ENCODE measurements around the gene ENPP6. TPM values are rescaled to one million over a fixed set of nuclear protein-coding genes. Genes with fewer than 3 reads are reported as not detected.

Gene ENPP6
- total and polyA plus RNA-seq, 2 of the 13 experiments (the other 11 are each of a cell fraction or from before 2014, with no cell fraction given): not detected

DNA sequence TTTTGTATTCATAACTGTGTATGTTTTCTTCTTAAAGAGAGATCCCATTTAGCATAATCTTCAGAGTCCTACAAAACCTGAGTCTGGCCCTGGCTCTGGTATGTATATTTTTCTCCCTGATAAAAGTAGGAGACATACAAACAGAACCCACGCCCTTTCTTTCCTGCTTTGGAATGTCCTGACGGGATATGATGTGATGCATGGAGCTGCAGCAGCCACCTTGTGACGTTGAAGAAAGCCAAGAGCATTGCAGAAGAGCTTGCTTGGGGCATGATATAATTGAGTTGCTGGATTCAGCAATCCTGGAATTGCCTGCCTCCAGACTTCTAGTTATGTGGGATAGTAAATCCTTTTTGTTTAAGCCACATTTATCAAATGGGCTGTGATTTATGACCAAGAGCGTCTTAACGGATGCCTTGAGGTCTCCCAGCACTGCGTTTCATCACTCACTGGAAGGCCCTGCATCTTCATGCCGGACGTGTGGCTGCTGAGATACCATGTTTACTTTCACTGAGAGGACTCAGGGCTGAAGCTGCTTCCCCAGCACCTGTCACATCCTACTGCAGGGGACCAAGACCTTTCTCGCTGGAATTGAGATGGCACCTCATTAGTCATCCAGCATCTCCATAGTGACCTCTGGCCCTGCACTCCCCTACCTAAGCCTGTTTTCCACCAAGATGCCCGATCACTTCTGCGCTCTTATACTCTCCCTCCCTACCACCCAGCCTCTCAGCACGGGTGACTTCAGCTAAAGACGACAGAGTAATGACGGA is 107.0 kb downstream of the ENPP6 start:
- no peaks in the 10 kb centered on the region for H3K36me3 ChIP-seq (replicated peaks in 1 of 2; ENCODE audit: control insufficient read depth in 1 of 2, insufficient read depth in 2 of 2, low read length in 2 of 2)
- BruUV-seq (replicated peaks): no TSS peak
- in situ Hi-C loops (cut with HindIII; ENCODE audit: extremely low pct_ligation_motif_present, low pct_unique_long_range_greater_than_20kb): no loop called here
- H3K27me3 ChIP-seq (ENCODE audit: control insufficient read depth in 1 of 2, insufficient read depth in 2 of 2, low read length in 2 of 2): no peaks in the 10 kb centered on the region
- POLR2A ChIA-PET: no interaction called here
- H4K20me1 ChIP-seq (ENCODE audit: insufficient read depth, low read length): no peaks in the 10 kb centered on the region
- no peak overlapping the region for H3K4me2 ChIP-seq (ENCODE audit: low read depth, low read length)
- no peaks in the 10 kb centered on the region for H3K79me2 ChIP-seq (ENCODE audit: insufficient read depth, low read length)
- H3K4me1 ChIP-seq (ENCODE audit: insufficient read depth, low read length): no peaks in the 10 kb centered on the region; the same call in 1 of the 2 replicates
- no peak overlapping the region for H3K9ac ChIP-seq (ENCODE audit: insufficient read depth, low read depth, low read length)
- TF ChIP-seq, protein P1, sequence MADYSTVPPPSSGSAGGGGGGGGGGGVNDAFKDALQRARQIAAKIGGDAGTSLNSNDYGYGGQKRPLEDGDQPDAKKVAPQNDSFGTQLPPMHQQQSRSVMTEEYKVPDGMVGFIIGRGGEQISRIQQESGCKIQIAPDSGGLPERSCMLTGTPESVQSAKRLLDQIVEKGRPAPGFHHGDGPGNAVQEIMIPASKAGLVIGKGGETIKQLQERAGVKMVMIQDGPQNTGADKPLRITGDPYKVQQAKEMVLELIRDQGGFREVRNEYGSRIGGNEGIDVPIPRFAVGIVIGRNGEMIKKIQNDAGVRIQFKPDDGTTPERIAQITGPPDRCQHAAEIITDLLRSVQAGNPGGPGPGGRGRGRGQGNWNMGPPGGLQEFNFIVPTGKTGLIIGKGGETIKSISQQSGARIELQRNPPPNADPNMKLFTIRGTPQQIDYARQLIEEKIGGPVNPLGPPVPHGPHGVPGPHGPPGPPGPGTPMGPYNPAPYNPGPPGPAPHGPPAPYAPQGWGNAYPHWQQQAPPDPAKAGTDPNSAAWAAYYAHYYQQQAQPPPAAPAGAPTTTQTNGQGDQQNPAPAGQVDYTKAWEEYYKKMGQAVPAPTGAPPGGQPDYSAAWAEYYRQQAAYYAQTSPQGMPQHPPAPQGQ (CRISPR knock-in tag; IDR thresholded peaks at IDR 0.05; ENCODE audit: borderline replicate concordance): no peak
- TF ChIP-seq ZNF264 (CRISPR knock-in tag; IDR thresholded peaks at IDR 0.05) (no peak), ZNF563 (CRISPR knock-in tag; IDR thresholded peaks at IDR 0.05) (no peak), ZFY (CRISPR knock-in tag; IDR thresholded peaks at IDR 0.05) (no peak), HOXA9 (CRISPR knock-in tag; IDR thresholded peaks at IDR 0.05; ENCODE audit: borderline replicate concordance) (no peak), JUN (CRISPR knock-in tag; IDR thresholded peaks at IDR 0.05) (no peak), PHB2 (IDR thresholded peaks at IDR 0.05; ENCODE audit: partially characterized antibody) (no peak), SRSF9 (IDR thresholded peaks at IDR 0.05; ENCODE audit: borderline replicate concordance, insufficient read depth, low read depth, low read length, poor library complexity, severe bottlenecking) (no peak), FOXJ3 (CRISPR knock-in tag; IDR thresholded peaks at IDR 0.05; ENCODE audit: borderline replicate concordance) (no peak), ZNF232 (CRISPR knock-in tag; IDR thresholded peaks at IDR 0.05; ENCODE audit: borderline replicate concordance) (no peak), PRMT3 (CRISPR knock-in tag; IDR thresholded peaks at IDR 0.05; ENCODE audit: borderline replicate concordance, low read depth) (no peak)
- TF ChIP-seq, protein P2, sequence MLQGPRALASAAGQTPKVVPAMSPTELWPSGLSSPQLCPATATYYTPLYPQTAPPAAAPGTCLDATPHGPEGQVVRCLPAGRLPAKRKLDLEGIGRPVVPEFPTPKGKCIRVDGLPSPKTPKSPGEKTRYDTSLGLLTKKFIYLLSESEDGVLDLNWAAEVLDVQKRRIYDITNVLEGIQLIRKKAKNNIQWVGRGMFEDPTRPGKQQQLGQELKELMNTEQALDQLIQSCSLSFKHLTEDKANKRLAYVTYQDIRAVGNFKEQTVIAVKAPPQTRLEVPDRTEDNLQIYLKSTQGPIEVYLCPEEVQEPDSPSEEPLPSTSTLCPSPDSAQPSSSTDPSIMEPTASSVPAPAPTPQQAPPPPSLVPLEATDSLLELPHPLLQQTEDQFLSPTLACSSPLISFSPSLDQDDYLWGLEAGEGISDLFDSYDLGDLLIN (CRISPR knock-in tag; IDR thresholded peaks at IDR 0.05; ENCODE audit: borderline replicate concordance): no peak
- TF ChIP-seq, protein P3, sequence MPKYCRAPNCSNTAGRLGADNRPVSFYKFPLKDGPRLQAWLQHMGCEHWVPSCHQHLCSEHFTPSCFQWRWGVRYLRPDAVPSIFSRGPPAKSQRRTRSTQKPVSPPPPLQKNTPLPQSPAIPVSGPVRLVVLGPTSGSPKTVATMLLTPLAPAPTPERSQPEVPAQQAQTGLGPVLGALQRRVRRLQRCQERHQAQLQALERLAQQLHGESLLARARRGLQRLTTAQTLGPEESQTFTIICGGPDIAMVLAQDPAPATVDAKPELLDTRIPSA (CRISPR knock-in tag; IDR thresholded peaks at IDR 0.05; ENCODE audit: borderline replicate concordance): no peak
- TF ChIP-seq, protein P4, sequence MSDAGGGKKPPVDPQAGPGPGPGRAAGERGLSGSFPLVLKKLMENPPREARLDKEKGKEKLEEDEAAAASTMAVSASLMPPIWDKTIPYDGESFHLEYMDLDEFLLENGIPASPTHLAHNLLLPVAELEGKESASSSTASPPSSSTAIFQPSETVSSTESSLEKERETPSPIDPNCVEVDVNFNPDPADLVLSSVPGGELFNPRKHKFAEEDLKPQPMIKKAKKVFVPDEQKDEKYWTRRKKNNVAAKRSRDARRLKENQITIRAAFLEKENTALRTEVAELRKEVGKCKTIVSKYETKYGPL (CRISPR knock-in tag; IDR thresholded peaks at IDR 0.05): no peak
- TF ChIP-seq, protein P5, sequence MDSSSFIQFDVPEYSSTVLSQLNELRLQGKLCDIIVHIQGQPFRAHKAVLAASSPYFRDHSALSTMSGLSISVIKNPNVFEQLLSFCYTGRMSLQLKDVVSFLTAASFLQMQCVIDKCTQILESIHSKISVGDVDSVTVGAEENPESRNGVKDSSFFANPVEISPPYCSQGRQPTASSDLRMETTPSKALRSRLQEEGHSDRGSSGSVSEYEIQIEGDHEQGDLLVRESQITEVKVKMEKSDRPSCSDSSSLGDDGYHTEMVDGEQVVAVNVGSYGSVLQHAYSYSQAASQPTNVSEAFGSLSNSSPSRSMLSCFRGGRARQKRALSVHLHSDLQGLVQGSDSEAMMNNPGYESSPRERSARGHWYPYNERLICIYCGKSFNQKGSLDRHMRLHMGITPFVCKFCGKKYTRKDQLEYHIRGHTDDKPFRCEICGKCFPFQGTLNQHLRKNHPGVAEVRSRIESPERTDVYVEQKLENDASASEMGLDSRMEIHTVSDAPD (CRISPR knock-in tag; IDR thresholded peaks at IDR 0.05): no peak
- intact Hi-C loops (cut with micrococcal nuclease; ENCODE audit: unreplicated experiment): no loop called here
- H3K4me3 ChIP-seq (replicated peaks in 1 of 3; ENCODE audit: insufficient read depth in 1 of 3, low read depth in 2 of 3, low read length in 3 of 3): no peak overlapping the region
- FAIRE-seq (no peak), DNase-seq (ENCODE audit: low spot score) (no peak), ATAC-seq (no peak)
- 78% methylated on average over 14 of the region's 14 CpGs for WGBS (ENCODE audit: low lambda C conversion rate)
- no peak overlapping the region for H3K27ac ChIP-seq (ENCODE audit: extremely low read length, insufficient read depth, low read length)
- H3K9me3 ChIP-seq (ENCODE audit: low read length): peaks cover 7% of the 10 kb centered on the region; the same call in 1 of the 2 replicates
- no peak overlapping the region for H2AFZ ChIP-seq (ENCODE audit: low read length)
- CTCF ChIA-PET (ENCODE audit: low intra/inter-chr PET ratio, low total read pairs): no interaction called here

Measured in HepG2 (cell line).